Hair follicular keratinocyte (primary cell): ENCODE data around the gene SIRPB2. TPM values are rescaled to one million over a fixed set of nuclear protein-coding genes. Genes with fewer than 3 reads are reported as not detected.

Experiments
- total RNA-seq: library from RNA; depleted of rRNA; stranded (reverse); fragments of >200 nt; gene quantifications from 2 replicates; pipeline ENCODE4 v1.2.3, GENCODE V29; 2015

The SIRPB2 gene
- 0.15 TPM in 1 of 2 replicates, not detected in the other for total RNA-seq

DNA sequence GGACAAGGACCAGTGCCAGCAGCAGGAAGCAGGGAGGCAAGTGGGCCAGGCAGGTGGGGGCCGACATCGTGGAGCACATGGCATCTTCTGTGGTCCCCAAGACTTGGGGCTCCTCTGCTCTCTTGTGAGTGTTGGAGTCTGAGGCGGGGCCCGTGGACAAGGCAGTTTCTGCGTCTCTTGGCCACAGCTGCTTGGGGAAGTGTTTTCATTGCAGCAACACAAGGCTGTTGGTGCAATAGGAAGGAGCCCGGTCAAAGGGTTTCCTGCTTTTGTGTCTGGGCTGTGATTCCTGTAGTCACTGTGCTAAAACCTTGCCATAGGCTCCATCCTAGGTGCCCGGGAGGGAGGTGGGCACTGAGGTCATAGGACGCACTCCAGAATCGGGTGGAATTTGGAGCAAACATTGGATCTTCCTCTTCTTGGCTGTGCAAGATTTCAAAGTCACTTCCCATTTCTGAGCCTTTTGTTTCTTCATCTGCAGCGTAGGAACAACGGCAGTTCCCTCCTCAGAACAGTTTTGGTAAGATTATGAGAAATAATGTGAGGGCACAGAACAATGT, at the start of gene SIRPB2:
Gene SIRPB2 (minus strand): TSS at position 140 of the 560 bp plus-strand sequence. CDS start 61 bp downstream, at position 79.

DNA sequence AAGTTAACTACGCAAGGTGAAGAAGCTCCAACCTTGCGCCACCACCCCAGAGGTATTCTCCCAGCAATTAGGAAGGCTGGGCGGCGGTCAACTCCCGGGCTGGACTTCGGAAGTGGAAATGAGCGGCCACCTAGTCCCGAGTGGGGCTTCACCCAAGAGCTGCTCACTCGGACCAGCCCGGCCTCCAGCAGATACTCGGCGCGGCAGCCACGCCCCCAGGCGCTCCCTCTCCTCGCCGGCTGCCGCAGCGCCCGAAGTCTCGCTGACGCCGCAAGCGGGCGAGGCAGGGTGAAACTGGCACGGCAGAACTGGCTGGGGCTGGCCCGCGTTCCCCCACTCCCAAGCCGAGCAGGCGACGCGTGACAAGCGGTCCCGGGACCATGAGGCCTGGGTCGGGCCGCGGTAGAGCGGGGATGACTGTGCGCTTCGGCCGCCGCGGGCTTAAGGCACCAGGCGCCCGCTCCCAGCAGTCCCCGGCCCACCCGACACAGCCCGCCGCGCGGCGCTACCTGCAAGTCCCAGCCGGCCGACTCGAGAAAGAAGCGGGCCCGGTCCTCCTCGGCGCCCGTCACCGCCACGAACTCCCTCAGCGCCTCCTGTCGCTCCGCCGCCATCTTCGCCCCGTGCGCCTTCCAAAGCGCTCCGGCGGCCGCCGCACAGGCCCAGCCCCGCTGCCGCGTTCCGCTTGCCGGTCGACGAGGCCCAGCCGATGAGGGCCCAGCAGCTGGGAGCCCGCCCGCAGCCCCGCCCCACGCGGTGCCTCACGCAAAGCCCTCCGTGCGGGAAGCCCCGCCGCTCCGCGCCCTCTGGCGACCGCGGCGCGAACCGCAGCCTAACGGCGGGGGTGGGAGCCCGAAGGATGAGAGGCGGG, 24.8 kb downstream of the SIRPB2 start, which contains the start of gene NSFL1C:
Gene NSFL1C (minus strand): TSS at position 639 of the 871 bp plus-strand sequence. CDS start 25 bp downstream, at position 614.

Other genes starting within 250 kb of the SIRPB2 start
- gene SNPH, start 225.1 kb downstream of the SIRPB2 start, total RNA-seq = 5.7 and 7.2 TPM in 2 replicates
- gene SDCBP2, start 162.3 kb downstream of the SIRPB2 start, total RNA-seq = 3.9 and 11.3 TPM in 2 replicates
- gene FKBP1A, start 98.4 kb downstream of the SIRPB2 start, total RNA-seq = 127 and 172 TPM in 2 replicates
- gene NSFL1C, start 24.6 kb downstream of the SIRPB2 start, total RNA-seq = 34.8 and 53.7 TPM in 2 replicates
- not detected in 2 replicates for gene SIRPD, start 66.3 kb upstream of the SIRPB2 start, total RNA-seq
- gene SIRPB1, start 128.6 kb upstream of the SIRPB2 start, total RNA-seq = 1.1 and 2.2 TPM in 2 replicates
- gene SIRPG, start 166.4 kb upstream of the SIRPB2 start, total RNA-seq = not detected in 2 replicates